Vagina (tissue), 2 donors: Measurements from ENCODE around the gene SFTPA1.

ENCODE experiments used
- POLR2A ChIP-seq, 2 donors: fragments of 450-650 bp; IDR thresholded peaks; one replicate each; pipeline ENCODE4 v1.6.1; 2017; ENCODE audit warnings: antibody characterized with exemption in 2 of 2, mild to moderate bottlenecking in 2 of 2, moderate library complexity in 2 of 2
- POLR2AphosphoS5 ChIP-seq, 2 donors: sonication (generic); formaldehyde crosslinking; IDR thresholded peaks; one replicate each; pipeline ENCODE4 v1.9.0; 2017; ENCODE audit warnings: antibody characterized with exemption in 2 of 2, mild to moderate bottlenecking in 2 of 2, low read depth in 1 of 2; ENCODE audit not compliant: insufficient read depth in 1 of 2
- TF ChIP-seq, protein P1 (sequence below), 3 experiments: fragments of 450-650 bp in 2 of 3; fragments of 200-600 bp in 1 of 3; sonication (generic) in 1 of 3; IDR thresholded peaks; one replicate each; pipeline ENCODE4 v1.5.1; 2017 to 2019; ENCODE audit warnings: antibody characterized with exemption in 3 of 3, mild to moderate bottlenecking in 2 of 3, moderate library complexity in 2 of 3

DNA sequence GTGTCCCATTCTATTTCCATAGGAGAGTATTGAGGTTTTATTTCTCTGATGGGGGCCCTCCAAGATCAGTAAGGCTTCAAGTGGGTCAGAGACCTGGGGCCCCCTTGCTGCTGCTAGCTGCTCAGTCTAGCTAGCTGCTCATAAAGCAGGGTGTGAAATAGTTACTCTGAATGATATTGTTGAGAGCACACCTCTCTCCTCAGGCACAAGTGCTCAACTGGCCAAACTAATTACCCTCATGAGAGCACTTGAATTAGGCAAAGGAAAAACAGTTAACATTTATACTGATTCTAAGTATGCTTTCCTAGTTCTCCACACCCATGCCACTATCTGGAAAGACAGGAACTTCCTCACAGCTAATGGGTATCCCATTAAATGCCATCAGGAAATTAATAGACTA lies 5.4 kb upstream of the SFTPA1 start:
- TF ChIP-seq, protein P1, sequence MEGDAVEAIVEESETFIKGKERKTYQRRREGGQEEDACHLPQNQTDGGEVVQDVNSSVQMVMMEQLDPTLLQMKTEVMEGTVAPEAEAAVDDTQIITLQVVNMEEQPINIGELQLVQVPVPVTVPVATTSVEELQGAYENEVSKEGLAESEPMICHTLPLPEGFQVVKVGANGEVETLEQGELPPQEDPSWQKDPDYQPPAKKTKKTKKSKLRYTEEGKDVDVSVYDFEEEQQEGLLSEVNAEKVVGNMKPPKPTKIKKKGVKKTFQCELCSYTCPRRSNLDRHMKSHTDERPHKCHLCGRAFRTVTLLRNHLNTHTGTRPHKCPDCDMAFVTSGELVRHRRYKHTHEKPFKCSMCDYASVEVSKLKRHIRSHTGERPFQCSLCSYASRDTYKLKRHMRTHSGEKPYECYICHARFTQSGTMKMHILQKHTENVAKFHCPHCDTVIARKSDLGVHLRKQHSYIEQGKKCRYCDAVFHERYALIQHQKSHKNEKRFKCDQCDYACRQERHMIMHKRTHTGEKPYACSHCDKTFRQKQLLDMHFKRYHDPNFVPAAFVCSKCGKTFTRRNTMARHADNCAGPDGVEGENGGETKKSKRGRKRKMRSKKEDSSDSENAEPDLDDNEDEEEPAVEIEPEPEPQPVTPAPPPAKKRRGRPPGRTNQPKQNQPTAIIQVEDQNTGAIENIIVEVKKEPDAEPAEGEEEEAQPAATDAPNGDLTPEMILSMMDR (IDR thresholded peaks at IDR 0.05), result no peak
- no peak for TF ChIP-seq POLR2AphosphoS5 (IDR thresholded peaks at IDR 0.05; ENCODE audit: insufficient read depth in 1 of 2, low read depth in 1 of 2)
- TF ChIP-seq POLR2A (IDR thresholded peaks at IDR 0.05), result no peak
